ENCODE measurements around the gene FRRS1.

FRRS1 gene

GRCh38 chr1:99771513-99771918 is 5.1 kb upstream of the FRRS1 start:
- POLR2A ChIA-PET = no interaction called here
- DNase-seq (ENCODE audit: extremely low spot score) = no peak
- CTCF ChIA-PET = interaction anchor here (1.1 to 1.8 kb wide), 4 partner anchors 8 to 684 kb away, joined by 3 to 4 read pairs (median 4); no protein-coding TSS in a partner anchor
- TF ChIP-seq CTCF (IDR thresholded peaks at IDR 0.05; ENCODE audit: control extremely low read depth, extremely low read depth, low read depth, missing control alignments) = no peak

GRCh38 chr1:99768524-99769245 is 2.2 kb upstream of the FRRS1 start:
- DNase-seq (ENCODE audit: extremely low spot score) = no peak
- ChIA-PET CTCF (interaction anchor here (1.5 to 1.8 kb wide), 3 partner anchors 14 to 654 kb away, joined by 4 to 7 read pairs (median 4); no protein-coding TSS in a partner anchor), POLR2A (no interaction called here)
- TF ChIP-seq CTCF (IDR thresholded peaks at IDR 0.05; ENCODE audit: control extremely low read depth, extremely low read depth, low read depth, missing control alignments) = no peak

GRCh38 chr1:99768104-99768503 is 1.7 kb upstream of the FRRS1 start:
- CTCF ChIA-PET = interaction anchor here (1.5 to 1.8 kb wide), 2 partner anchors 19 to 655 kb away, joined by 4 to 7 read pairs; no protein-coding TSS in a partner anchor
- no peak for TF ChIP-seq CTCF (IDR thresholded peaks at IDR 0.05; ENCODE audit: control extremely low read depth, extremely low read depth, low read depth, missing control alignments)
- POLR2A ChIA-PET = no interaction called here
- DNase-seq (ENCODE audit: extremely low spot score) = no peak

- POLR2A ChIA-PET = no interaction called here
- no peak for TF ChIP-seq CTCF (IDR thresholded peaks at IDR 0.05; ENCODE audit: control extremely low read depth, extremely low read depth, low read depth, missing control alignments)
- CTCF ChIA-PET = interaction anchor here (1.1 to 2.3 kb wide), 4 partner anchors 8 to 699 kb away, joined by 4 to 7 read pairs (median 4); no protein-coding TSS in a partner anchor
- no peak for DNase-seq (ENCODE audit: extremely low spot score)
These were observed 1.5 kb downstream of the FRRS1 start for GRCh38 chr1:99764909-99765308.

GRCh38 chr1:99764439-99764838 is 2.0 kb downstream of the FRRS1 start:
- no peak for DNase-seq (ENCODE audit: extremely low spot score)

GRCh38 chr1:99763956-99764355 is 2.5 kb downstream of the FRRS1 start:
- no peak for DNase-seq (ENCODE audit: extremely low spot score)
- CTCF ChIA-PET = no interaction called here
- no peak for TF ChIP-seq CTCF (IDR thresholded peaks at IDR 0.05; ENCODE audit: control extremely low read depth, extremely low read depth, low read depth, missing control alignments)
- POLR2A ChIA-PET = no interaction called here

More at GRCh38 chr1:99764439-99764838, 2.0 kb downstream of the FRRS1 start:
- POLR2A ChIA-PET = no interaction called here
- CTCF ChIA-PET = interaction anchor here (1.1 to 2.3 kb wide), 3 partner anchors 8 to 699 kb away, joined by 4 to 7 read pairs (median 4); no protein-coding TSS in a partner anchor
- TF ChIP-seq CTCF (IDR thresholded peaks at IDR 0.05; ENCODE audit: control extremely low read depth, extremely low read depth, low read depth, missing control alignments) = no peak
